Subcutaneous adipose tissue (tissue), 4 donors: ENCODE results near the gene LDB2. TPM values are rescaled to one million over a fixed set of nuclear protein-coding genes. Genes with fewer than 3 reads are reported as not detected.

Experiments
- total RNA-seq, 4 donors: library from RNA; depleted of rRNA; stranded (reverse); fragments of >200 nt; gene quantifications; one replicate each; pipeline ENCODE4 v1.1.0, GENCODE V29; 2016
- TF ChIP-seq, protein P1 (sequence below): fragments of 450-650 bp; IDR thresholded peaks from one replicate; pipeline ENCODE4 v1.5.1; 2016; ENCODE audit warnings: low read depth, mild to moderate bottlenecking, control low read depth, antibody characterized with exemption, moderate library complexity

The LDB2 gene
- total RNA-seq, 4 donors from 2014 or later, result 19.0 to 122 (median 42.6) TPM

DNA sequence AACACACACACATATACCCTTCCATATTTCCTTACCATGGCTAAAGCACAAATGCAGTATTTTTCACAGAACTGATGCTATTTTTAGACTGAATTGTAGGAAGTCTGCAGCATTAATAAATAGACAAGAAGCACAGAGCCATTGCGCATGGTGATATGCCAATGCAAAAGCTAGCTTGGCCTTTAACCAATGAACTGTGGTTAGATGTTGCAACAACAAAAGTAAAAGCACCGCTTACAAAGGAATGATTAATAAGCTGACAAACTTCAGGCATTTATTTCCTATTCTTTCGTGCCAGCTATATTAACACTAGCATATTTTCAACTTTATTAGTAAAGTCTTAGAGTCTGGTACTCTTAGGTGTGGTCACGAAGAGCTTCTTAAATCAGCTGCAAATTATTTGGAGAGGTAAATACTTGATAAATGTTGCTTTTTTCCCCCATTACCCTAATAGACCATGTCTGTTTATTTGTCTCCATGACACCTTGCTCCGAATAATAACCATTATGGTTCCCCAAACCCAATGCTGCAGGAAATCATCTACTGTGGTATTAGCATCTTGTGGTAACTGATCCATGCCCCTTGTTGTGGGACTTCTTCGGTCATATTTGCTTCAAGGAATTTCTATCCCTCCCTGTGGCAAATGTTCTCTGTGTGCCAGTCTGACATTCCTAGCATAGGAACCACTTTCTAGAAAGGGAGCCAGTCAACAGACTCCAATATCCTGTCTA, 366.0 kb downstream of the LDB2 start:
- TF ChIP-seq, protein P1, sequence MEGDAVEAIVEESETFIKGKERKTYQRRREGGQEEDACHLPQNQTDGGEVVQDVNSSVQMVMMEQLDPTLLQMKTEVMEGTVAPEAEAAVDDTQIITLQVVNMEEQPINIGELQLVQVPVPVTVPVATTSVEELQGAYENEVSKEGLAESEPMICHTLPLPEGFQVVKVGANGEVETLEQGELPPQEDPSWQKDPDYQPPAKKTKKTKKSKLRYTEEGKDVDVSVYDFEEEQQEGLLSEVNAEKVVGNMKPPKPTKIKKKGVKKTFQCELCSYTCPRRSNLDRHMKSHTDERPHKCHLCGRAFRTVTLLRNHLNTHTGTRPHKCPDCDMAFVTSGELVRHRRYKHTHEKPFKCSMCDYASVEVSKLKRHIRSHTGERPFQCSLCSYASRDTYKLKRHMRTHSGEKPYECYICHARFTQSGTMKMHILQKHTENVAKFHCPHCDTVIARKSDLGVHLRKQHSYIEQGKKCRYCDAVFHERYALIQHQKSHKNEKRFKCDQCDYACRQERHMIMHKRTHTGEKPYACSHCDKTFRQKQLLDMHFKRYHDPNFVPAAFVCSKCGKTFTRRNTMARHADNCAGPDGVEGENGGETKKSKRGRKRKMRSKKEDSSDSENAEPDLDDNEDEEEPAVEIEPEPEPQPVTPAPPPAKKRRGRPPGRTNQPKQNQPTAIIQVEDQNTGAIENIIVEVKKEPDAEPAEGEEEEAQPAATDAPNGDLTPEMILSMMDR, result no peak

DNA sequence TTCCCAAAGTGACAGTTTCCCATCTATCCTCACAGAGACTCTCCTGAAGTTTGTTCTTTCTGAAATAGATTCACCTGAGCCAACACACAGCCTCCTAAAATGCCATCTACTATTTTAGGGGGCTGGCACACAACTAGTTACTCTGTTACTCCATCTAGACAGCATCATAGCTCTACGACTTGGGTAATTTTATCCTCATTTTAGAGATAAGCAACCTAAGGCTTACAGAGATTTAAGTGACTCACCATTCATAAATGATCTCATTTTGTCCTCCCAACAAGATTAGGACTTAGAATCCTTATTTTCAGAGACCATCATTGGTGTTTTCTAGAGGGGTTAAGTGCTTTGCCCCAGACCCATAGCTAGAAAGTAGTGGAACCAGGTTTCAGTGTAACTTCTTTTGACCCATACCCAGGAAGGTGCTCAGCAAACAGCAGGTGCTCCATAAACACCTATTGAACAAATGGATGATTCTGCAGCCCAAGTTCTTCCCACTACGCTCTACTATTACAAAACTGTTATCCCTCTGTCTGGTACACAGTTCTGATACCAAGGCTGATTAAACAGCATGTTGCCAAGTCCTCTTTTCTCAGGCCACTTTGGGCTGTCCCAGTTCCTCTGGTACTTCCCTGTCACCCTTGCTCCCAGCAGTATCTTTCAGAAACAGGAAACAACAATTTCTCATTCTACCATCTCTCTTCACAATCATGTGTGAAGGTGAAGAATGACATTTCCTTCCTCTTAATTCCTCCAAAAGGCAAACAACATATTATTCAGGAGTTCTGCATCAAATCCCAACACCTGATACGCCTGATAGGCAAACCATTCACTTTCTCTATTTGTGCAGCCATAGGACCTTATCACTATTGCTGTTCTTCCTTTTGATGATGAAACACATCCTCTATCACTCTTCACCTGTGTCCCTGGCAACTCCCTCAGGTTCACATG, 367.5 kb downstream of the LDB2 start:
- TF ChIP-seq, protein P1, result no peak

DNA sequence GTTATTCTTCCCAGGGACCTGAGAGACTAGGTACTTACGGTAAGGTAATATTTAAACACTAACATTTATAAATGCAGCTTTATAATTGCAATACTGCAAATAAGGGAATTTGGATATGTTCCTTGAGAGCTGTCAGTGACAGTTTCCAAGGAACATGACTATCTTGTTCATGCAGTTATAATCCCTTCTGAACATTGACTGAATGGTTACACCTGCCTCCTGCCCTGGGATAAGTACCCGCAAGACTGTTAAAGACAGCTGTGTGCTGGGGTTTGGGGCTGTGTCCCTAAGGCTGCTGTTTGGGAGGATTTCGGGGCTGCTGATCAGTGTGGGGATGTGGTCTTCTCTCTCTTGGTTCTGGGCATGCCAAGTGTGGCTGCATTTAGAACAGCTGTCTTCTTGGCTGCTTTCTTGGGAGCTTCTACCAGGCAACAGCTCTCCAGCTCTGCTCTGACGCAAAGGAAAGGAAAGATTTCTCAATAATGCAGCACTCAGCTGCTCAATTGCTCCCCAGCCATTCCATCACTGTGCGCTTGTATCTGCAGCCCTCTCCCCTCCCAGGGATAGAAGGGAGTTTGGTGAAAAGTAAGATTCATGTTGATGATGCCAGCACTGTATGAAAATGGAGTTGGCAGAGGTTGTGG, 373.4 kb downstream of the LDB2 start:
- TF ChIP-seq, protein P1, result no peak

DNA sequence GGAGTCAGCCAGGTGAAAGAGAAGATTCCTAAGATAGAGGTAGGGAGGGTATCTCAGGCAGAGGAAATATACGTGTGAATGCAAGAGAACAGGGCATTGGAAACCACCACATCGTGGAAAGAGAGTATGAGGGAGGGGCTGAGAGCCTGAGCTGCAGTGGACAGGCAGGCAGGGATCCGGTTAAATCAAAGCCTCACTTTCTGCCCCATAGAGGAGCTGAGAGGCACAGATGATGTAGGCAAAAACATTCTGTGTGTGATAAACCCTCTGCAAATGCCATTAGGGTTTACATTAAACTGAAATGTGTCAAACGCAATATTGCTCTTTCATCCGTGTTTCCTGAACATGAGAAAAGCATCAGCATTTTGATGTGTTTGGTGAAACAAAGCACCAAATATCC, 374.0 kb downstream of the LDB2 start:
- TF ChIP-seq, protein P1, result no peak

DNA sequence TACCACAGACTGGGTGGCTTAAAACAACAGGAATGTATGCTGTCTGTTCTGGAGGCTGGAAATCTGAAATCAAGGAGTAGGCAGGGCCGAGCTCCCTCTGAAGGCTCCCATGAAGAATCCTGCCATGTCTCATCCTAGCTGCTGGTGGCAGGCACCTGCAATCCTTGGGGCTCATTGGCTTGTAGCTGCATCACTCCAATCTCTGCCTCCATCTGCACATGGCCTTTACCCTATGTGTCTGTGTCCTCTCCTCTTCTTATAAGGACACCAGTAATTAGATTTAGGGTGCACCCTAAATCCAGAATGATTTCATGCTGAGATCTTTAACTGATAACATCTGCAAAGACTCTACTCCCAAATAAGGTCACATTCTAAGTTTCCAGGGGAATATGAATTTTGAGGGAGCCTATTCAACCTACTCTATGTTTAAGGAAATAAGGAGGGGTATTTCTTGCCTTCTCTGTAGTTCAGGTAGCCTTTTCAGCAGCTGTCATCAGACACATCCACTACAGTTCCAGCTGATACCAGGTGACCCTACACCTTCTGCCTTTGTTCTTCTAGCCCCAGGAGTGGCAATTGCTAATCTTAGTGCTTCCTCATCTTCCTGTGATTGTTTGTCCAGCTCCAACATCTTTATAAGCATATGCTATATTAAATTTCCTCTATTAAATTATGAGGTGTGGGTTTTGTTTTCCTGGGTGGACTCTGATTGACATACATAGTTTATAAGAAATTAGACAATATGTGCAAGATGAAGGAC, 377.1 kb downstream of the LDB2 start:
- TF ChIP-seq, protein P1, result no peak

DNA sequence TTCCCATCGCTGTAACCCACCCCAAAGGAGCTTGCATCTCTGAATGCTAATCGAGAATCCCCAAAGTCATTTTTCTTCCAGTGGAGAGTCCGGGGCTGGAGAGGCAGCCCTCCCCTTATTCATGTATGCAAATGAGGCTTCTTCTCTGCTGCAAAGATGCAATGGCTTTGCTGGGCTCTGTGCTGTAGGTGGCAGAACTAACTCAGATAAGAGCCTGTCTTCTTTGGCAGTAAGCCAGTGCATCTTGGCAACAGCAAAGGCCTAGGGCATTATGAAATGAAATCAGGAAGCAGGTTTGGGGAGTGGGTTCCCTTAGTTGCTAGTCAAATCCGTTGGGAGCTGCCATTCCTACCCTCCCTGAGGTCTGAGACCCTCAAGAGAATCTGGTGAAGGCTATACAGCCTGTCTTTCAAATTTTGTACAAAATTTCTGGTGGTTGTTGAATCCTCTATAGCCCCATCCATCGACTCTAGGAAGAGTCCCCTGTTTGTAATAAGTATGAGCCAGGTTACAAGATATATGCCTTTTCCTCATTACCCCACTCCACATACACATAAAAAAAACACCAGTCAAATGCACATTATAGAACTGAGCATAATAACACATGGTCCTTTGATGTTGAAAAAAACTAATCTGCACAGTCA, 381.5 kb downstream of the LDB2 start:
- TF ChIP-seq, protein P1, result no peak
